PC-9 (cell line): ENCODE measurements around the gene UBA1. TPM values are rescaled to one million over a fixed set of nuclear protein-coding genes. Genes with fewer than 3 reads are reported as not detected.

Experiments
- BruUV-seq: library from RNA; stranded (reverse); fragments of 400-500 nt; replicated peaks from 2 replicates; lab custom pipeline; 2021; lab: Mats Ljungman, UMichigan
- CTCF ChIA-PET: fragments of 300-600 bp; sonication (Branson Sonifier 250); formaldehyde crosslinking; loops from one replicate; lab custom pipeline; 2022; ENCODE audit warnings: antibody characterized with exemption; lab: Charles Lee
- POLR2A ChIA-PET: fragments of 300-600 bp; sonication (Branson Sonifier 250); formaldehyde crosslinking; loops from one replicate; lab custom pipeline; 2022; ENCODE audit warnings: antibody characterized with exemption; ENCODE audit not compliant: unreplicated experiment; lab: Charles Lee
- DNase-seq, 2 experiments: peaks; one replicate each; pipeline versions ENCODE4 v3.0.0 to v3.0.0-alpha.2; 2015 to 2022; ENCODE audit warnings: mixed read lengths in 1 of 2
- H2AFZ ChIP-seq: fragments of 200-600 bp; sonication (generic); 2 replicates; pipeline ENCODE4 v1.8.1; 2017; ENCODE audit warnings: antibody characterized with exemption
- H3F3A ChIP-seq: fragments of 200-600 bp; sonication (generic); 2 replicates; pipeline ENCODE4 v1.8.1; 2017; ENCODE audit warnings: antibody characterized with exemption, mild to moderate bottlenecking, low read depth; ENCODE audit not compliant: insufficient read depth
- H3K27ac ChIP-seq: fragments of 200-600 bp; sonication (generic); 2 replicates; pipeline ENCODE4 v1.6.1; 2016; ENCODE audit warnings: mixed run types
- H3K27me3 ChIP-seq: fragments of 200-600 bp; sonication (generic); 2 replicates; pipeline ENCODE4 v1.6.1; 2016; ENCODE audit warnings: low read depth, mixed run types; ENCODE audit not compliant: insufficient read depth
- H3K36me3 ChIP-seq: fragments of 200-600 bp; sonication (generic); 2 replicates; pipeline ENCODE4 v1.6.1; 2016; ENCODE audit warnings: low read depth, mixed run types
- H3K4me1 ChIP-seq: fragments of 200-600 bp; sonication (generic); replicated peaks from 2 replicates; pipeline ENCODE4 v1.6.1; 2016; ENCODE audit warnings: mixed run types; ENCODE audit not compliant: insufficient read depth
- H3K4me2 ChIP-seq: fragments of 200-600 bp; sonication (generic); 2 replicates; pipeline ENCODE4 v1.6.1; 2017; ENCODE audit warnings: mixed run types
- H3K4me3 ChIP-seq: fragments of 200-600 bp; sonication (generic); 2 replicates; pipeline ENCODE4 v1.6.1; 2016; ENCODE audit warnings: mixed run types
- H3K79me2 ChIP-seq: fragments of 200-600 bp; sonication (generic); 2 replicates; pipeline ENCODE4 v1.6.1; 2017; ENCODE audit warnings: low read depth, mixed run types
- H3K9me2 ChIP-seq: fragments of 200-600 bp; sonication (generic); 2 replicates; pipeline ENCODE4 v1.8.1; 2017; ENCODE audit warnings: mild to moderate bottlenecking; ENCODE audit not compliant: insufficient read depth
- H3K9me3 ChIP-seq: fragments of 200-600 bp; sonication (generic); 2 replicates; pipeline ENCODE4 v1.8.1; 2016; ENCODE audit warnings: low read depth; ENCODE audit not compliant: insufficient read depth
- H4K20me1 ChIP-seq: fragments of 200-600 bp; sonication (generic); 2 replicates; pipeline ENCODE4 v1.8.1; 2017; ENCODE audit not compliant: insufficient read depth
- EZH2 ChIP-seq: fragments of 200-600 bp; sonication (generic); IDR thresholded peaks from 2 replicates; pipeline ENCODE4 v1.8.0; 2017; ENCODE audit warnings: antibody characterized with exemption, low read depth
- intact Hi-C: fragments of 100-400 bp; cut with micrococcal nuclease; formaldehyde crosslinking; loops from one replicate; pipeline ENCODE4 v1.10.0; 2022; ENCODE audit not compliant: unreplicated experiment
- total RNA-seq: library from RNA; stranded (reverse); gene quantifications from 2 replicates; pipeline ENCODE4 v1.2.3, GENCODE V29; 2021
- TF ChIP-seq, protein P1 (sequence below): fragments of 200-600 bp; sonication (generic); conservative IDR thresholded peaks from 2 replicates; pipeline ENCODE4 v1.6.1; 2017; ENCODE audit warnings: mixed run types, antibody characterized with exemption, mild to moderate bottlenecking, moderate library complexity

UBA1 gene
- total RNA-seq, 1 experiment from 2014 or later: 126 TPM

DNA sequence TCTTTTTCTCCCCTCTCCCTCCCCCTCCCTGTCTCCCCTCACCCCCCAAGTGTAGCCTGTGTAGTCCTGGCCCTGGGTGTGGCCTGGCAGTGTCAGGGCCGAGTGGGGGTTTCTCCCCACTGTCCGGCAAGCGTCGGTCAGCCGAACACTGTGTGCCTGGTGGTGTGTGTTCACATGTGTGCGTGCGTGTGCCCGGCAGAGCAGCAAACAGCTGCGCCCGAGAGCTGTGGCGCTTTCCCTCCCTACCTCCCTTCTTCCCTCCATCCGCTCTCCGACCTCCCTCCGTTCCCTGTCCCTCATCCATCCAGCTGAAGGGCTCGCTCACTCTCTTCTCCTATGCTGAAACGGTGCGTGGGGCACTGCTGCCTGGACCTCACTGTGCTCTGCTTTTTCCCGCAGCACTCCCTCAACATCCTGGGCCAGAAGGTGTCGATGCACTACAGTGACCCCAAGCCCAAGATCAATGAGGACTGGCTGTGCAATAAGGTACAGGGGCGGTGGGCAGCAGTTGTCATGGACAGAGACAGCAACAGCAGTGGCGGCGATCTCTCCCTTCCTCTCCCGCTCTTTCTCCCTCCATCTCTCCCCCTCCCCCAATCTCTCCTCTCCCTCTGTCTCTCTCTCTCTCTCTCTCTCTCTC is 17.4 kb upstream of the UBA1 start:
- H3F3A ChIP-seq: no peaks in the 10 kb centered on the region
- H3K4me2 ChIP-seq: no peak overlapping the region
- no peaks in the 10 kb centered on the region for H3K9me2 ChIP-seq
- no peaks in the 10 kb centered on the region for H3K4me1 ChIP-seq
- no peaks in the 10 kb centered on the region for H4K20me1 ChIP-seq
- no peak overlapping the region for H3K4me3 ChIP-seq
- H3K27ac ChIP-seq: no peak overlapping the region
- intact Hi-C loops: no loop called here
- no peak overlapping the region for H2AFZ ChIP-seq
- POLR2A ChIA-PET: no interaction called here
- H3K27me3 ChIP-seq: no peaks in the 10 kb centered on the region
- TF ChIP-seq, protein P1, sequence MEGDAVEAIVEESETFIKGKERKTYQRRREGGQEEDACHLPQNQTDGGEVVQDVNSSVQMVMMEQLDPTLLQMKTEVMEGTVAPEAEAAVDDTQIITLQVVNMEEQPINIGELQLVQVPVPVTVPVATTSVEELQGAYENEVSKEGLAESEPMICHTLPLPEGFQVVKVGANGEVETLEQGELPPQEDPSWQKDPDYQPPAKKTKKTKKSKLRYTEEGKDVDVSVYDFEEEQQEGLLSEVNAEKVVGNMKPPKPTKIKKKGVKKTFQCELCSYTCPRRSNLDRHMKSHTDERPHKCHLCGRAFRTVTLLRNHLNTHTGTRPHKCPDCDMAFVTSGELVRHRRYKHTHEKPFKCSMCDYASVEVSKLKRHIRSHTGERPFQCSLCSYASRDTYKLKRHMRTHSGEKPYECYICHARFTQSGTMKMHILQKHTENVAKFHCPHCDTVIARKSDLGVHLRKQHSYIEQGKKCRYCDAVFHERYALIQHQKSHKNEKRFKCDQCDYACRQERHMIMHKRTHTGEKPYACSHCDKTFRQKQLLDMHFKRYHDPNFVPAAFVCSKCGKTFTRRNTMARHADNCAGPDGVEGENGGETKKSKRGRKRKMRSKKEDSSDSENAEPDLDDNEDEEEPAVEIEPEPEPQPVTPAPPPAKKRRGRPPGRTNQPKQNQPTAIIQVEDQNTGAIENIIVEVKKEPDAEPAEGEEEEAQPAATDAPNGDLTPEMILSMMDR: no peak
- no peak for TF ChIP-seq EZH2
- CTCF ChIA-PET: no interaction called here
- no peak for DNase-seq
- no peaks in the 10 kb centered on the region for H3K36me3 ChIP-seq
- no peaks in the 10 kb centered on the region for H3K79me2 ChIP-seq
- no TSS peak for BruUV-seq
- H3K9me3 ChIP-seq: no peaks in the 10 kb centered on the region

DNA sequence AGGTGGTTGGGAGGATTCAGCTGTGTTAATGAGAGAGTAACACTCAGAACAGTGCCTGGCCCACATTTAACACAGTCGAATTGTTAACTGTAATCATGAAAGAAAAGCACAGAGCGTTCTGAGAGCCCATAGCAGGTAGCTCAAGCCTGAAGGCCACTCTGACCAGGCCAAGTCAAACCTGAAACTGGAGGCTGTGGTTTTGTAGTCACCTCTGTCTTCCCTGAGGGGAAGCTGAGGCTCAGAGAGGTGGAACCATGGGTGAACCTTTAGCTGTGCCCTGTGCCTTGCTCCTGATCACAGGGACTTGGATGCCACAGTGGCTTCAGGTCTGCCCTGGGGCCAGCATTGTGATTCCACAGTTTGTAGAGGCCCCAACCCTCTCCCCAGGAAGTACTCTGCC is 16.6 kb upstream of the UBA1 start:
- no peaks in the 10 kb centered on the region for H3K27me3 ChIP-seq
- no TSS peak for BruUV-seq
- no peaks in the 10 kb centered on the region for H3K36me3 ChIP-seq
- H4K20me1 ChIP-seq: no peaks in the 10 kb centered on the region
- TF ChIP-seq, protein P1: no peak
- no peak for TF ChIP-seq EZH2
- intact Hi-C loops: no loop called here
- no peak overlapping the region for H3K4me3 ChIP-seq
- H3K4me1 ChIP-seq: no peaks in the 10 kb centered on the region
- H3K4me2 ChIP-seq: no peak overlapping the region
- H3K27ac ChIP-seq: no peak overlapping the region
- H2AFZ ChIP-seq: no peak overlapping the region
- no peaks in the 10 kb centered on the region for H3K9me2 ChIP-seq
- ChIA-PET CTCF (no interaction called here), POLR2A (no interaction called here)
- H3K79me2 ChIP-seq: no peaks in the 10 kb centered on the region
- no peaks in the 10 kb centered on the region for H3F3A ChIP-seq
- no peaks in the 10 kb centered on the region for H3K9me3 ChIP-seq
- DNase-seq: no peak

DNA sequence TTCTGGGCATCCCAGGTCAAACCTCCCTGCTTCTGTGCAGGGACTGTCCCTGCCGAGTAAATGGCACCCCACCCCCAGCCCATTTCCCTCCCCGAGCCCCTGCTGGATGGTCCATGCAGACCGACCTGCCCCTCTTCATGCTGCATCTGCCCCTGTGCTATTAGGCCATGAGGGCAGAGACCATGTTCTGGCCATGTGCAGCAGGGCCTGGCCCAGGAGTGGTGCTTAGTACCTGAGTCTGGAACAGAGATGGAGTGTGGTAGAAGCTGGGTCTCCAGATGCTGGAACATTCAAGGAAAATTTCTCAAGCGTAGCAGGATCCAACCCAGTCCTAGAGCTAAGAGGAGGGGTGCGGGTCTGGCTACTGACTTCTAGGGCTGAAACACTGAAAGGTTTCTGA is 15.3 kb upstream of the UBA1 start:
- no TSS peak for BruUV-seq
- Histone ChIP-seq H2AFZ (no peak overlapping the region), H3K36me3 (no peaks in the 10 kb centered on the region), H3K4me1 (no peaks in the 10 kb centered on the region), H3F3A (no peaks in the 10 kb centered on the region), H4K20me1 (no peaks in the 10 kb centered on the region), H3K9me3 (no peaks in the 10 kb centered on the region), H3K79me2 (no peaks in the 10 kb centered on the region), H3K4me2 (no peak overlapping the region), H3K9me2 (no peaks in the 10 kb centered on the region), H3K27ac (no peak overlapping the region), H3K27me3 (no peaks in the 10 kb centered on the region), H3K4me3 (no peak overlapping the region)
- ChIA-PET POLR2A (no interaction called here), CTCF (no interaction called here)
- intact Hi-C loops: no loop called here
- DNase-seq: no peak
- TF ChIP-seq, protein P1: no peak
- TF ChIP-seq EZH2: no peak
